Neuronal stem cell (in vitro differentiated cells): ENCODE data around the gene MAP3K7.

Source experiments
- DNase-seq: peaks from one replicate; pipeline ENCODE4 v3.0.0-alpha.2; 2013; ENCODE audit warnings: low spot score
- H2AFZ ChIP-seq: one replicate; pipeline ENCODE4 v1.6.1; 2013; ENCODE audit warnings: mild to moderate bottlenecking, low read length, inconsistent platforms
- H2AK5ac ChIP-seq: 2 replicates; pipeline ENCODE4 v1.6.1; 2013; ENCODE audit warnings: low read depth, mild to moderate bottlenecking, inconsistent platforms, low read length, moderate library complexity, mixed read lengths
- H2BK120ac ChIP-seq: 2 replicates; pipeline ENCODE4 v1.6.1; 2013; ENCODE audit warnings: low read depth, mild to moderate bottlenecking, inconsistent platforms, low read length, moderate library complexity, mixed read lengths
- H2BK12ac ChIP-seq: one replicate; pipeline ENCODE4 v1.6.1; 2013; ENCODE audit warnings: low read length, inconsistent platforms
- H2BK15ac ChIP-seq: 2 replicates; pipeline ENCODE4 v1.6.1; 2013; ENCODE audit warnings: mild to moderate bottlenecking, low read length, inconsistent platforms, mixed read lengths
- H2BK5ac ChIP-seq: one replicate; pipeline ENCODE4 v1.6.1; 2013; ENCODE audit warnings: inconsistent platforms, mild to moderate bottlenecking, low read length, moderate library complexity
- H3K14ac ChIP-seq: one replicate; pipeline ENCODE4 v1.6.1; 2013; ENCODE audit warnings: low read length, inconsistent platforms
- H3K18ac ChIP-seq: 2 replicates; pipeline ENCODE4 v1.6.1; 2013; ENCODE audit warnings: low read length, inconsistent platforms
- H3K23ac ChIP-seq: 2 replicates; pipeline ENCODE4 v1.6.1; 2013; ENCODE audit warnings: low read depth, mild to moderate bottlenecking, mixed read lengths, low read length, inconsistent platforms; ENCODE audit not compliant: poor library complexity
- H3K27ac ChIP-seq: replicated peaks from 3 replicates; pipeline ENCODE4 v1.5.1; 2013; ENCODE audit warnings: low read length, inconsistent platforms
- H3K27me3 ChIP-seq, 3 experiments: 2 replicates each; pipeline ENCODE4 v1.6.1; 2013; ENCODE audit warnings: low read length in 3 of 3, mild to moderate bottlenecking in 2 of 3, inconsistent platforms in 1 of 3, low read depth in 1 of 3, mixed read lengths in 1 of 3, moderate library complexity in 1 of 3; ENCODE audit not compliant: control insufficient read depth in 3 of 3, insufficient read depth in 3 of 3
- H3K36me3 ChIP-seq, 2 donors: replicated peaks in 1 of 2; 2 replicates each; pipeline ENCODE4 v1.6.1; 2013; ENCODE audit warnings: low read length in 2 of 2; ENCODE audit not compliant: control insufficient read depth in 2 of 2, insufficient read depth in 2 of 2
- H3K4ac ChIP-seq: 2 replicates; pipeline ENCODE4 v1.6.1; 2013; ENCODE audit warnings: inconsistent platforms, mild to moderate bottlenecking, low read length, moderate library complexity
- H3K4me1 ChIP-seq, 2 donors: 1 replicate in 1 of 2; 2 replicates in 1 of 2; pipeline ENCODE4 v1.6.1; 2013; ENCODE audit warnings: low read length in 2 of 2, low read depth in 1 of 2; ENCODE audit not compliant: control insufficient read depth in 2 of 2, insufficient read depth in 1 of 2
- H3K4me2 ChIP-seq: one replicate; pipeline ENCODE4 v1.6.1; 2013; ENCODE audit warnings: mild to moderate bottlenecking, low read length, inconsistent platforms; ENCODE audit not compliant: insufficient read depth, poor library complexity, severe bottlenecking
- H3K4me3 ChIP-seq, 2 donors: 2 replicates each; pipeline ENCODE4 v1.5.1; 2013; ENCODE audit warnings: low read length in 2 of 2, mild to moderate bottlenecking in 2 of 2, inconsistent platforms in 1 of 2, moderate library complexity in 1 of 2
- H3K79me1 ChIP-seq: one replicate; pipeline ENCODE4 v1.6.1; 2013; ENCODE audit warnings: low read depth, mild to moderate bottlenecking, inconsistent platforms, low read length, moderate library complexity
- H3K9ac ChIP-seq: one replicate; pipeline ENCODE4 v1.6.1; 2013; ENCODE audit warnings: mild to moderate bottlenecking, low read depth, low read length, inconsistent platforms; ENCODE audit not compliant: poor library complexity
- H3K9me3 ChIP-seq, 2 donors: replicated peaks in 1 of 2; 2 replicates each; pipeline versions ENCODE3 to v1.6.1; 2013; ENCODE audit warnings: low read length in 2 of 2, mild to moderate bottlenecking in 2 of 2, inconsistent platforms in 1 of 2, low read depth in 1 of 2, mixed read lengths in 1 of 2, moderate library complexity in 1 of 2; ENCODE audit not compliant: control insufficient read depth in 2 of 2, insufficient read depth in 1 of 2
- H4K8ac ChIP-seq: one replicate; pipeline ENCODE4 v1.6.1; 2013; ENCODE audit warnings: low read depth, mild to moderate bottlenecking, inconsistent platforms, low read length, moderate library complexity
- H4K91ac ChIP-seq: one replicate; pipeline ENCODE4 v1.6.1; 2013; ENCODE audit warnings: low read length, low read depth, mild to moderate bottlenecking, inconsistent platforms; ENCODE audit not compliant: poor library complexity
- WGBS, 2 donors: extraction: QIAGEN DNeasy Blood & Tissue Kit; methylation state at CpG; one replicate each; pipeline ENCODE4 v1.1.7; 2013; ENCODE audit warnings: missing lambda C conversion rate in 2 of 2, mixed read lengths in 1 of 2; ENCODE audit not compliant: insufficient read length in 2 of 2, insufficient replicate concordance in 1 of 2; ENCODE audit errors: extremely low coverage in 2 of 2; 5-methylcytosine and 5-hydroxymethylcytosine counted together

Gene MAP3K7

GRCh38 chr6:90483116-90483839, 103.6 kb downstream of the MAP3K7 start:
- Histone ChIP-seq H3K4me2 (no peak overlapping the region), H3K27ac (no peak overlapping the region)
- WGBS, 2 donors: no CpG with 5 or more reads among the region's 8 CpGs

GRCh38 chr6:90480666-90481065, 106.2 kb downstream of the MAP3K7 start:
- H4K91ac ChIP-seq: no peak overlapping the region
- no peak overlapping the region for H3K18ac ChIP-seq
- no peak overlapping the region for H3K4ac ChIP-seq
- H3K4me3 ChIP-seq: no peak overlapping the region
- H3K4me1 ChIP-seq: peaks cover 9 to 19% of the 10 kb centered on the region in 2 donors
- no peak overlapping the region for H3K4me2 ChIP-seq
- H4K8ac ChIP-seq: no peak overlapping the region
- no peak overlapping the region for H2AK5ac ChIP-seq
- no peak overlapping the region for H3K9ac ChIP-seq
- DNase-seq: no peak
- H3K23ac ChIP-seq: no peak overlapping the region
- WGBS, 2 donors: no CpG with 5 or more reads among the region's 4 CpGs
- H3K27ac ChIP-seq: no peak overlapping the region
- H2BK5ac ChIP-seq: no peak overlapping the region
- H3K27me3 ChIP-seq: no peaks in the 10 kb centered on the region
- H3K36me3 ChIP-seq: no peaks in the 10 kb centered on the region
- no peak overlapping the region for H2BK15ac ChIP-seq
- no peaks in the 10 kb centered on the region for H3K79me1 ChIP-seq
- peaks cover 0 to 4% of the 10 kb centered on the region in 2 donors for H3K9me3 ChIP-seq
- no peak overlapping the region for H3K14ac ChIP-seq
- H2AFZ ChIP-seq: no peak overlapping the region
- H2BK120ac ChIP-seq: no peak overlapping the region
- no peak overlapping the region for H2BK12ac ChIP-seq

More at GRCh38 chr6:90483116-90483839, 103.6 kb downstream of the MAP3K7 start:
- no peak for DNase-seq
- H3K79me1 ChIP-seq: no peaks in the 10 kb centered on the region
- no peak overlapping the region for H3K23ac ChIP-seq
- H3K9ac ChIP-seq: no peak overlapping the region
- H3K18ac ChIP-seq: peak overlapping the region; percentile 55
- no peaks in the 10 kb centered on the region for H3K36me3 ChIP-seq
- H2BK5ac ChIP-seq: no peak overlapping the region
- no peaks in the 10 kb centered on the region for H3K27me3 ChIP-seq
- no peak overlapping the region for H4K8ac ChIP-seq
- H4K91ac ChIP-seq: no peak overlapping the region
- no peak overlapping the region for H3K14ac ChIP-seq
- H3K9me3 ChIP-seq: peaks cover 5 to 16% of the 10 kb centered on the region in 2 donors
- H3K4me3 ChIP-seq: no peak overlapping the region
- H3K4ac ChIP-seq: no peak overlapping the region
- H2BK15ac ChIP-seq: peak overlapping the region; percentile 29
- no peak overlapping the region for H2AFZ ChIP-seq
- H2BK120ac ChIP-seq: peak overlapping the region; percentile 0
- peaks cover 9 to 19% of the 10 kb centered on the region in 2 donors for H3K4me1 ChIP-seq
- peak overlapping the region; percentile 60 for H2AK5ac ChIP-seq
- peak overlapping the region; percentile 70 for H2BK12ac ChIP-seq

GRCh38 chr6:90479603-90479926, 107.3 kb downstream of the MAP3K7 start:
- H2AFZ ChIP-seq: no peak overlapping the region
- no peak overlapping the region for H3K18ac ChIP-seq
- H2BK120ac ChIP-seq: no peak overlapping the region
- no peak overlapping the region for H2BK15ac ChIP-seq
- H3K9ac ChIP-seq: no peak overlapping the region
- H4K8ac ChIP-seq: no peak overlapping the region
- no peak overlapping the region for H3K4me2 ChIP-seq
- H3K9me3 ChIP-seq: peaks cover 0 to 3% of the 10 kb centered on the region in 2 donors
- no peak overlapping the region for H2AK5ac ChIP-seq
- no peak overlapping the region for H3K23ac ChIP-seq
- H2BK5ac ChIP-seq: no peak overlapping the region
- H3K36me3 ChIP-seq: no peaks in the 10 kb centered on the region
- H3K27ac ChIP-seq: no peak overlapping the region
- no CpG with 5 or more reads among the region's 1 CpG for WGBS, 2 donors
- H3K27me3 ChIP-seq: no peaks in the 10 kb centered on the region
- peaks cover 9 to 12% of the 10 kb centered on the region in 2 donors for H3K4me1 ChIP-seq
- H2BK12ac ChIP-seq: no peak overlapping the region
- H3K14ac ChIP-seq: no peak overlapping the region
- no peak overlapping the region for H3K4ac ChIP-seq
- no peak overlapping the region for H4K91ac ChIP-seq
- no peak for DNase-seq
- H3K79me1 ChIP-seq: no peaks in the 10 kb centered on the region
- no peak overlapping the region for H3K4me3 ChIP-seq

- Histone ChIP-seq H3K4me3 (no peak overlapping the region), H2BK15ac (peak overlapping the region; percentile 1), H2AFZ (peak overlapping the region; percentile 66), H3K14ac (no peak overlapping the region), H3K23ac (no peak overlapping the region), H3K4me2 (no peak overlapping the region), H3K4me1 (peaks cover 4 to 6% of the 10 kb centered on the region in 2 donors), H3K9me3 (peaks cover 0 to 3% of the 10 kb centered on the region in 2 donors), H3K9ac (no peak overlapping the region), H3K79me1 (no peaks in the 10 kb centered on the region), H4K8ac (no peak overlapping the region), H3K27ac (no peak overlapping the region), H3K27me3 (no peaks in the 10 kb centered on the region), H2BK12ac (no peak overlapping the region), H3K18ac (no peak overlapping the region), H3K36me3 (no peaks in the 10 kb centered on the region), H4K91ac (no peak overlapping the region), H2BK5ac (no peak overlapping the region), H3K4ac (no peak overlapping the region), H2BK120ac (no peak overlapping the region), H2AK5ac (no peak overlapping the region)
- WGBS, 2 donors: no CpG with 5 or more reads among the region's 15 CpGs
- DNase-seq: peak; percentile 90
These were observed 107.9 kb downstream of the MAP3K7 start for GRCh38 chr6:90478789-90479602.
